HG03442 (cell line): Measurements from ENCODE around the gene CDKL4.
"Not testable (repeated sequence)": the region's sequence is repeated elsewhere in the genome, so short reads cannot be mapped to it uniquely, and the experiment has no call there.

Source experiments
- ATAC-seq: cut with Tn5 transposase; IDR thresholded peaks from one replicate; pipeline ENCODE4 v1.9.1; 2021; ENCODE audit warnings: mild to moderate bottlenecking, moderate library complexity; ENCODE audit not compliant: unreplicated experiment

The CDKL4 gene

GRCh38 chr2:39234754-39235153 lies 9.0 kb downstream of the CDKL4 start:
- ATAC-seq, result no peak

GRCh38 chr2:39232141-39232540 lies 11.6 kb downstream of the CDKL4 start:
- ATAC-seq, result no peak

DNA sequence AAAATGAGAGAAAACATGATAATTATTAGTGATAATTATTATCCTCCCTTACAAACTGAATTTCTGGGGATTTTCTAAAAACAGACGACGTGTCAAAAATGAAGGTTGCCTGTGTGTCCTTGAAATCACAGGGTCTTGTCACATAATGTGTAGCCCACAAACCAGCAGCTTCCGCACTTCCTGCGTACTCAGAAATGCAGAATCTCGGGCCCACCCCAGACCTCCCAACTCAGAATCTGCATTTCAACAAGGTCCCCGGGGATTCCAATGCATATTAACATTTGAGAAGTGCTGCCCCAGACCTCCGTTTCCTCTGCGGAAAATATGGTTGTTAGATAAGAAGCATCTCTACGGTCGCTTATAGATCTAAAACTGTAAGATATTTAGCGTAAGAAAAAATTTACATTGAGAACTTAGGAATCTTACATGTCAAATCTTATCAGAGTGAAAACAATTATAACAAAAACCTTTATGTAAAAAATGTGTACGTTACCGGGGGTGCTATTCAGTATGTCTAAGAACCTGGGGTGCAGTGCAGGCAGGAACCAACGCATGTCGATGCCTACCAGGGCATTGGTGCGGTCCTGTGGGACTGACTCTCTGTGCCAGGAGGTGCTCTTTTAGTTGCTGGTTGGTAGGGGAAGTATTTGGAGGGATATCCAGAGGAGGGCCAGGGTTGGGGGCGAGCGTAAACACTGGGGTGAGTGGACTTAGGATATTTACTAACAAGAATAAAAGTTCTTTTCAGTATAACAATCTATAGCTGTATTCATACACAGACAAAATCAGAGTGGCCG lies 15.2 kb downstream of the CDKL4 start:
- ATAC-seq, result peak; percentile 24

DNA sequence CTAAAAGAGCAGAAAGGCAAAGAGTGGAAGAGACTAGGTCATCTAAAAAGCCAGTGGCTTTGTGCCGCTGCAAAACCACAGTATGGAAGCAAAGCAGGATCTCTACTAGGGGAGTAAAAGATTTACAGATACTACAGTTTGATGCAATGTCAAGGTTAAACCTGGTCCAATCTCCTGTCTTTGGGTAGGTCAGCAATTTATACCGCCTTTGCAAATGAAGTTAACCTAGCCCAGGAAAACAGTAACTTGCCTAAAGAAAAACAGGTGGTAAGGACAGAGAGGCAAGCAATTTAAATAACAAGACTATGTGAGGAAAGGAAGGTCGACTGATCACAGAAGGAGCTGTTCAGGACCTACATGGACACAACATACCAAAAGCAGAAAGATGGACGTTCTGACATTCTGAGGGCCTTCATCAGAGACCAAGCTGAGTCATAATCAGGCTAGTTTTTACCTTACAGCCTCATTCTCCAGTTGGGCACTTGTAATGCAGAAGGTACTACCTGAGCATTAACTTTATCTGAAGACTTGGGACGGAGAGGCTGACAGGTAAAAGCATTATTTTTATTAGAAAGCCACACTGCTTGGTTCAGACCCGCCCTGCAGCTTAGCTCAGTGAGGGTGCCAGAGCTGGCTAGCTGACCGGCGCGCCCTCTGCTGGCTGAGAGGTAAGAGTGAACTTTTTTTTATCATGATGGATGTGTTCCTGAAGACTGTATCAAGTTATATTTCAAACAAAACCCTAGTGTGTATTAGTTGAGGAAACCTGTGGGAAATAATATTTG lies 15.9 kb downstream of the CDKL4 start:
- peak; percentile 79 for ATAC-seq

DNA sequence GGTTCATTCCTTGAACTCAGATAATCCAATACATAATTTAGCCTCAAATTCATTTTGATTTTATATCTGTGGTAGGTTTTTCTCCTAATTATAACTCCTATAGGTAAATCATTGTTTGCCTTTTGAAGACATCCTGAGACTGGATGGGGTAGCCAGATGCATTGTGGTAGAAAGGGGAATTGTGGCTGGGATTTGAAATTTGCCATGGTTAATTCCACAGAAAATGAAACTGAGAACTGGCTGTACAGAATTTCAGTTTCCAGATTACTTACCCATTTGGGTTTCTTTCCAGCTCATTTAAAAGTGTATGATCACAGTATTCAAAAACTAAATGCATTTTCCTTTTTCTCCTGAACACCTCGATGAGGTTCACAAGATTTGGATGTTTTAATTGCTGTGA lies 18.2 kb downstream of the CDKL4 start:
- ATAC-seq, result no peak

DNA sequence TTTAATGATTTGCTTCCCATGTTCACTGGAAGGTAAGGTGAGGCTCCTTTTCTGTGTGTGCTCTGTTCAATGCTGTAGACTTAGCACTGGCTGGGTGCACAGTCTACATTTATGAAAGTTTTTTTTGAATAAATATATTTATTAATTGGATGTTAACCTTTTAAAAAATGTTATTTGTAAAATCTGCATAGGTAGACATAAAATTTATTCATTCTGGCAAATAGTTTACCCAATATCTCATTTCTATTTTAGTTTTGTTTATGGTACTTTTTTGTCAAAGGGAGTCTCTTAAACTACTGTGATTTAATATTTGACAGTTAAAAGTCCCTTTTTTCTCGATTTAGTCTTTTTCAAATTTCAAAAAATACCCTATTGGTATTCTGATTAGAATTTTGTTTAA lies 19.9 kb downstream of the CDKL4 start:
- no peak for ATAC-seq

GRCh38 chr2:39221459-39221858 lies 22.3 kb downstream of the CDKL4 start:
- no peak for ATAC-seq

- ATAC-seq, result no peak
These were observed 23.6 kb downstream of the CDKL4 start for GRCh38 chr2:39220136-39220535.

- ATAC-seq, result no peak
These were observed 25.4 kb downstream of the CDKL4 start for GRCh38 chr2:39218391-39218790.

- ATAC-seq, result no peak
These were observed 26.6 kb downstream of the CDKL4 start for GRCh38 chr2:39217192-39217550.

DNA sequence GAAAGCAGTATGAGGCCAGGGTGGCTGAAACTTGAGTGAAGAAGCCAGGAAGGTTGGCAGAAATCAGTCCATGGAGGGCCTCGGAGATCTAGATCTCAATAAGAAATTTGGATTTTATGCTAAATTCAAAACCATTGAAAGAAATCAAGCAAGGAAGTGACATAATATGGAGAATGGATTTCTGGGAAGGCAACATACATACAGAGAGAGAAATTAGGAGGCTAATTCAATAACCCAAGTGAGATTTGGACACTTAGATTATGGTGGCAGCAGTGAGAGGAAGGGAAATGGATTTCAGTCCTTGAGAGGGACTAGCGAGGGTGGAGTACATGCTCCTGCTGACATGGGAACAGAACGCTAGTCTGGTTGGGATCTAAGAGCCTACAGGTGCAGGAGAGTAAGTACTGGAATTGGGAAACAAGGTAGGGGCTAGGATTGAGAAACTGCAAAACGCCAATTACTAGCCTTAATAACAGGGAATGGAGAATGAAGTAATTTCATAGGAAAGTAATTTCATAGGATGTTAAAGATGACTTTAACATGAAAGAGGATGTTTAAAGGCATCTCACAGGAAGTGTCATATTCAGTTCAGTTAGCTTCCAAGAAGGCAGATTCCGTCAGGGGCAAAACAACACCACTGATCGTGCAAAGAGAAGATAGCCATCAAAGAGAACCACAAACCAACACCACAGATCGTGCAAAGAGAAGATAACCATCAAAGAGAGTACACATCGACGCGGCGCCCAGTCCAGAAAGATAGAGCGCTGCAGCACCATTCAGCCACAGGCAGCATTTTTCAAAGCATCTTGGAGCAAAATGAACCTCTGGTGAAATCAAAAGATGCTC lies 27.2 kb downstream of the CDKL4 start:
- ATAC-seq, result no peak

- no peak for ATAC-seq
These were observed 28.2 kb downstream of the CDKL4 start for GRCh38 chr2:39215545-39215944.

GRCh38 chr2:39213015-39213414 lies 30.8 kb downstream of the CDKL4 start:
- no peak for ATAC-seq

DNA sequence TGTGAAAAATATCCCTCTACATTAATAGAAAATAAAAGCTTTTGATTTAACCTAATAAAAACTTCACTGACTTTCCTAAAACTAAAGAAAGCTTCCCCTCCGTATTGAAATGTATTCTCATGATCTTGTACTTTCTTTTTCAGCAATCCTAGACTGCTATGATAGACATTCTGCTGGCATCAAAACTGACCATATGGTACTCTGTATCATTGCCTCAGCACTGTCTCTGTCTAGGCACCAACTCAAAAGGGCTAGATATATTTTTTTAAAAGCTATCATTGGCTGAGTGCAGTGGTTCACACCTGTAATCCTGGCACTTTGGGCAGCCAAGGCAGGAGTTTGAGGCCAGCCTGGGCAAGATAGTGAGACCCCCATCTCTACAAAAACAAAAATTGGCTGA lies 32.9 kb downstream of the CDKL4 start:
- no peak for ATAC-seq

GRCh38 chr2:39203382-39203781 lies 40.4 kb downstream of the CDKL4 start:
- ATAC-seq, result no peak

DNA sequence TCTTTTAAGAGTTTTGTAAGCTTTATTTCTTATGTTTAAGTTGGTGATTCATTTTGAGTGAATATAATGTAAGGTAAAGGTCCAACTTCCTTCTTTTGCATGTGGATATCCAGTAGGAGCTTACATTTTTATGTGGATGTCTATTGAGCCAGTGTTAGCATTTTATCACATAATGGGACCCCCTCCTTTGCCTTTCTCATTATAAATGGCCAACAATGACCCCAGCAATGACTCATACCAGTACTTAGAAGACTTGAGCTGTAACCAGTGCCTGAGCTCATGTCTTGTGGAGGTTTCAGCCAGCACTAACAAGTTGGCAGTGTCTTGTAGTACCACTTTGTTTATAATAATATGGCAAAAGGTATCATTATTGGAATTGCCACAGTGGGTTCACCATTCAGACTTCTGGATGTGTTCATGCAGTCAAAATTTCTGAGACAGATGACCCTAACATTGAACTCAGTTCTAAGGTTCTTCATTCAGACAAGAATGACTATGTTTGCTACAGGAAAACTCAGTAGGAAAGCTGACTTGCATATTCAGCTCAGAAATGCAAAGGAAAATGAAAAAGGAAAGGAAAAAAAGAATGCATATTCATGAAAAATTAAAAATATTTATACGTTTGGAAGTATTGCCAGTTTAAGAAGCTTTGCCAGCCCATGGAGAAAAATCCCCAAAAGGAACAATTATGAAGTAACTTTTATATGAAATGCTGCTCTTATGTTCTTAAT lies 41.0 kb downstream of the CDKL4 start:
- no peak for ATAC-seq

GRCh38 chr2:39197003-39197402 lies 46.8 kb downstream of the CDKL4 start:
- ATAC-seq, result not testable (repeated sequence)

GRCh38 chr2:39194686-39195085 lies 49.1 kb downstream of the CDKL4 start:
- no peak for ATAC-seq

DNA sequence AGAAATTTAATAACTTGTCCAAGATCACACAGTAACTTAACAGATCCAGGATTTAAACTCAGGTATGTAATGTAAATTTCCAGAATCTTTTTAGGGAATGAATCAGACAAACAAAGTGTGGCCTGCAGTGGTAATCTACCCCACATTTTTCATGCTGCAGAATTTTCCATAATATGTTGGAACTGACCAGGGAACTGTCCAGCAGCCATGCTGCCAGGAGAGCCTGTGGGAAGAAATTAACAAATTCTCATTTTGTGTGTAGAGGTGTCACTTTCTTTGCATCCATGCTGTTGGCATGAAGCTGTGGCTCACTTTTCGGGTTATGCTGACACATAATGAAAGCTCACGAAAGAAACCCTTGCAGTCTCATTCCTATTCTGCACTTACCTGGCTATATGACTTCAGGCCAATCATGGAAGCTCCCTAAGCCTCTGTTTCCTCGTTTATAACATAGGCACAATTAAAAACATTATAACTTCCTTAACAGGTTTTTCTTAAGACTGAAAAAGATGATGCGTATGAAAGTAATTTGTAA lies 54.7 kb downstream of the CDKL4 start:
- ATAC-seq, result no peak

DNA sequence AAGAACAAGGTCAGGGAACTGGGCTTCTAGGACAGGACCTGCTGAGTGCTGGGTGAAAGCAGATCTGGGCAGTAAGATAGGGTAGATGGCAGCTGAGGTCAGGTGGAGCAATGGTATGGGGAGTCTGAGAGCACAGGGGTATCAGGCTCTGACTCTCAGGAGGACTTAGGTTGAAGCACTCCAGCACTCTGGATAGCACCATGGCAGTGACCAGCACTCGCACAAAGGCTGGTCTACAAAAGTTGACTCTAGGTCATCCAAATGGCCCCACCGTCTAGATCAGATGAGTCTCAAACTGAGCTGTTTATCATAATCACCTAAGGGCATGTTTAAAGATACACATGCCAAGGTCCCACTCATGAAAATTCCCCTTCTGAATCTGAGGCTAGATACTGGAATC lies 60.1 kb downstream of the CDKL4 start:
- no peak for ATAC-seq

GRCh38 chr2:39181297-39181696 lies 62.5 kb downstream of the CDKL4 start:
- ATAC-seq, result no peak
